ENCODE results near the gene NUP62CL.
A peak's percentile ranks its signal among the peaks of the same experiment; 100 is the strongest.

The NUP62CL gene

GRCh38 chrX:107153005-107153404 is 53.2 kb downstream of the NUP62CL start:
- DNase-seq (ENCODE audit: low read depth, low spot score), result no peak

- DNase-seq (ENCODE audit: low read depth, low spot score), result no peak
Measured at GRCh38 chrX:107146670-107147069, 59.6 kb downstream of the NUP62CL start.

GRCh38 chrX:107135965-107136307 is 70.3 kb downstream of the NUP62CL start:
- no peak for DNase-seq (ENCODE audit: low read depth, low spot score)

- no peak for DNase-seq (ENCODE audit: low read depth, low spot score)
Measured at GRCh38 chrX:107135049-107135964, 70.9 kb downstream of the NUP62CL start.

GRCh38 chrX:107123750-107124149 is 82.5 kb downstream of the NUP62CL start:
- no peak for DNase-seq (ENCODE audit: low read depth, low spot score)

- DNase-seq (ENCODE audit: low read depth, low spot score), result no peak
Measured at GRCh38 chrX:107119283-107119682, 87.0 kb downstream of the NUP62CL start.

- DNase-seq (ENCODE audit: low read depth, low spot score), result peak; percentile 84
Measured at GRCh38 chrX:107118322-107119147, 87.7 kb downstream of the NUP62CL start, which contains the start of gene RBM41. Gene RBM41 (minus strand): TSS chrX:107118822. CDS start chrX:107118773, 49 bp downstream.

GRCh38 chrX:107117993-107118321 is 88.3 kb downstream of the NUP62CL start:
- no peak for DNase-seq (ENCODE audit: low read depth, low spot score)

GRCh38 chrX:107107459-107107858 is 98.8 kb downstream of the NUP62CL start:
- peak; percentile 9 for DNase-seq (ENCODE audit: low read depth, low spot score)

- peak; percentile 1 for DNase-seq (ENCODE audit: low read depth, low spot score)
Measured at GRCh38 chrX:107102980-107103379, 103.3 kb downstream of the NUP62CL start.

GRCh38 chrX:107076158-107076557 is 130.1 kb downstream of the NUP62CL start:
- no peak for DNase-seq (ENCODE audit: low read depth, low spot score)

Data from astrocyte of the hippocampus (primary cell).